OCI-LY7 (cell line): Measurements from ENCODE around the gene TBC1D26.
"Not testable (repeated sequence)": the region's sequence is repeated elsewhere in the genome, so short reads cannot be mapped to it uniquely, and the experiment has no call there.

Experiments used
- CTCF ChIP-seq: fragments of 200-600 bp; sonication (generic); conservative IDR thresholded peaks from 2 replicates; pipeline ENCODE4 v1.5.1; 2014; ENCODE audit warnings: mild to moderate bottlenecking, antibody characterized with exemption, low read length, moderate library complexity, mixed read lengths
- EZH2phosphoT487 ChIP-seq: fragments of 200-600 bp; sonication (generic); IDR thresholded peaks from 2 replicates; pipeline ENCODE4 v1.6.1; 2018; ENCODE audit warnings: low read depth, borderline replicate concordance, mild to moderate bottlenecking, mixed run types, antibody characterized with exemption, low read length, moderate library complexity, mixed read lengths

- TF ChIP-seq CTCF, EZH2phosphoT487: not testable (repeated sequence)
Observed at GRCh38 chr17:15704239-15704638, 27.8 kb upstream of the TBC1D26 start.
